Liver (tissue), 9 donors: ENCODE measurements around the gene CTNNA1. TPM values are rescaled to one million over a fixed set of nuclear protein-coding genes. Genes with fewer than 3 reads are reported as not detected.

Experiments used
- DNase-seq: peaks from one replicate; pipeline ENCODE4 v3.0.0-alpha.2; 2017; ENCODE audit warnings: low spot score
- H3K27ac ChIP-seq, 2 donors: one replicate each; pipeline ENCODE4 v1.7.0; 2013; ENCODE audit warnings: inconsistent platforms in 2 of 2, low read length in 2 of 2, control low read depth in 1 of 2, low read depth in 1 of 2, mild to moderate bottlenecking in 1 of 2
- H3K27me3 ChIP-seq, 4 donors: one replicate each; pipeline versions ENCODE4 v1.6.1 to v1.7.0; 2013; ENCODE audit warnings: low read length in 3 of 4, inconsistent platforms in 1 of 4, mild to moderate bottlenecking in 1 of 4, moderate library complexity in 1 of 4; ENCODE audit not compliant: control insufficient read depth in 4 of 4, insufficient read depth in 4 of 4
- H3K36me3 ChIP-seq, 4 donors: one replicate each; pipeline versions ENCODE4 v1.6.1 to v1.7.0; 2013; ENCODE audit warnings: low read length in 3 of 4, mild to moderate bottlenecking in 3 of 4, low read depth in 1 of 4, moderate library complexity in 1 of 4; ENCODE audit not compliant: control insufficient read depth in 4 of 4, insufficient read depth in 3 of 4
- H3K4me1 ChIP-seq, 4 donors: one replicate each; pipeline versions ENCODE4 v1.6.1 to v1.7.0; 2013; ENCODE audit warnings: low read length in 3 of 4, mild to moderate bottlenecking in 3 of 4, moderate library complexity in 1 of 4; ENCODE audit not compliant: control insufficient read depth in 4 of 4, insufficient read depth in 4 of 4
- H3K4me3 ChIP-seq, 3 donors: one replicate each; pipeline versions ENCODE4 v1.6.1 to v1.7.0; 2013; ENCODE audit warnings: low read length in 3 of 3, control low read depth in 1 of 3, low read depth in 1 of 3, mild to moderate bottlenecking in 1 of 3
- H3K9ac ChIP-seq, 2 donors: one replicate each; pipeline ENCODE4 v1.7.0; 2013; ENCODE audit warnings: low read length in 2 of 2, mild to moderate bottlenecking in 2 of 2, moderate library complexity in 2 of 2, control low read depth in 1 of 2, low read depth in 1 of 2
- H3K9me3 ChIP-seq, 4 donors: one replicate each; pipeline versions ENCODE4 v1.6.1 to v1.7.0; 2013; ENCODE audit warnings: low read length in 3 of 4; ENCODE audit not compliant: control insufficient read depth in 4 of 4
- ATF3 ChIP-seq: IDR thresholded peaks from 2 replicates; pipeline ENCODE4 v1.6.1; 2016; ENCODE audit warnings: antibody characterized with exemption
- CTCF ChIP-seq: fragments of 150-350 bp; IDR thresholded peaks from 2 replicates; pipeline ENCODE4 v1.5.1; 2017; ENCODE audit warnings: improper control_type of control experiment, low read depth, low read length; ENCODE audit not compliant: missing input control
- FOXA1 ChIP-seq: IDR thresholded peaks from 2 replicates; pipeline ENCODE4 v1.6.1; 2016; ENCODE audit warnings: antibody characterized with exemption
- GABPA ChIP-seq, 2 donors: IDR thresholded peaks in 1 of 2; conservative IDR thresholded peaks in 1 of 2; 2 replicates each; pipeline ENCODE4 v1.6.1; 2016; ENCODE audit warnings: antibody characterized with exemption in 2 of 2, mild to moderate bottlenecking in 1 of 2, moderate library complexity in 1 of 2
- HNF4A ChIP-seq, 2 donors: conservative IDR thresholded peaks; 2 replicates each; pipeline ENCODE4 v1.6.1; 2016; ENCODE audit warnings: antibody characterized with exemption in 2 of 2, mild to moderate bottlenecking in 2 of 2
- HNF4G ChIP-seq: IDR thresholded peaks from 2 replicates; pipeline ENCODE4 v1.6.1; 2016; ENCODE audit warnings: antibody characterized with exemption
- JUND ChIP-seq, 2 donors: IDR thresholded peaks; 2 replicates each; pipeline ENCODE4 v1.6.1; 2016; ENCODE audit warnings: antibody characterized with exemption in 2 of 2
- MAX ChIP-seq: IDR thresholded peaks from 2 replicates; pipeline ENCODE4 v1.6.1; 2016; ENCODE audit warnings: antibody characterized with exemption
- NR2F2 ChIP-seq: IDR thresholded peaks from 2 replicates; pipeline ENCODE4 v1.6.1; 2016; ENCODE audit warnings: antibody characterized with exemption
- RAD21 ChIP-seq, 2 donors: IDR thresholded peaks; 2 replicates each; pipeline ENCODE4 v1.6.1; 2016; ENCODE audit warnings: antibody characterized with exemption in 2 of 2, mild to moderate bottlenecking in 2 of 2
- REST ChIP-seq: IDR thresholded peaks from 2 replicates; pipeline ENCODE4 v1.6.1; 2016; ENCODE audit warnings: antibody characterized with exemption, mild to moderate bottlenecking
- RXRA ChIP-seq, 2 donors: IDR thresholded peaks; 2 replicates each; pipeline ENCODE4 v1.6.1; 2017 to 2018; ENCODE audit warnings: antibody characterized with exemption in 2 of 2, mild to moderate bottlenecking in 1 of 2
- SP1 ChIP-seq: IDR thresholded peaks from 2 replicates; pipeline ENCODE4 v1.6.1; 2018; ENCODE audit warnings: antibody characterized with exemption, mild to moderate bottlenecking
- YY1 ChIP-seq: IDR thresholded peaks from 2 replicates; pipeline ENCODE4 v1.6.1; 2016; ENCODE audit warnings: antibody characterized with exemption, mild to moderate bottlenecking
- ZBTB33 ChIP-seq: IDR thresholded peaks from 2 replicates; pipeline ENCODE4 v1.6.1; 2016; ENCODE audit warnings: antibody characterized with exemption
- WGBS: extraction: QIAGEN DNeasy Blood & Tissue Kit; methylation state at CpG from one replicate; pipeline ENCODE4 v1.1.7; 2013; 5-methylcytosine and 5-hydroxymethylcytosine counted together
- polyA plus RNA-seq, 2 donors: library from polyadenylated mRNA; stranded (reverse) in 1 of 2; unstranded in 1 of 2; fragments of 200-250 nt in 1 of 2; fragments of >200 nt in 1 of 2; fragmentation: Nextera tagmentation in 1 of 2; extraction: Ambion mirVana in 1 of 2; gene quantifications; one replicate each; pipeline versions ENCODE4 v1.2.1 to v1.2.3, GENCODE V29; 2013 to 2015
- total RNA-seq, 2 donors: library from RNA; depleted of rRNA; stranded (reverse); fragments of >200 nt; gene quantifications; one replicate each; pipeline ENCODE4 v1.2.3, GENCODE V29; 2014
- donor health status: healthy.
- donor health status: healthy.
- donor health status: healthy.
- donor health status: healthy.
- donor health status: healthy.

CTNNA1 gene
- total and polyA plus RNA-seq, 4 donors = 39.9 to 150 (median 103) TPM

- no peak for DNase-seq
- TF ChIP-seq MAX (no peak), RXRA (IDR thresholded peaks at IDR 0.05) (no peak)
- Histone ChIP-seq H3K36me3 (no peaks in the 10 kb centered on the region), H3K4me3 (no peak overlapping the region), H3K27me3 (no peaks in the 10 kb centered on the region), H3K9ac (no peak overlapping the region), H3K4me1 (no peaks in the 10 kb centered on the region), H3K9me3 (no peaks in the 10 kb centered on the region), H3K27ac (no peak overlapping the region)
- WGBS = 72% methylated on average over 10 of the region's 10 CpGs
Observed at GRCh38 chr5:138706655-138707480, 46.4 kb upstream of the CTNNA1 start.

- WGBS = 80% methylated on average over 6 of the region's 6 CpGs
- TF ChIP-seq HNF4A (conservative IDR thresholded peaks at IDR 0.05) (no peak), MAX (no peak), YY1 (no peak), RAD21 (IDR thresholded peaks at IDR 0.05) (no peak), CTCF (no peak), NR2F2 (no peak), SP1 (no peak), HNF4G (no peak), ATF3 (no peak), RXRA (IDR thresholded peaks at IDR 0.05) (no peak), REST (no peak), GABPA (IDR thresholded peaks at IDR 0.05 in 1 of 2, conservative IDR thresholded peaks at IDR 0.05 in 1 of 2) (no peak), JUND (IDR thresholded peaks at IDR 0.05) (no peak), FOXA1 (no peak), ZBTB33 (no peak)
Observed at GRCh38 chr5:138708791-138709190, 44.4 kb upstream of the CTNNA1 start.

More at GRCh38 chr5:138708791-138709190, 44.4 kb upstream of the CTNNA1 start:
- no peaks in the 10 kb centered on the region for H3K27me3 ChIP-seq
- no peak overlapping the region for H3K4me3 ChIP-seq
- DNase-seq = no peak
- no peaks in the 10 kb centered on the region for H3K9me3 ChIP-seq
- no peaks in the 10 kb centered on the region for H3K36me3 ChIP-seq
- H3K4me1 ChIP-seq = no peaks in the 10 kb centered on the region
- H3K27ac ChIP-seq = no peak overlapping the region
- H3K9ac ChIP-seq = no peak overlapping the region
